SK-N-MC (cell line): Measurements from ENCODE around the gene LTO1.

Source experiments
- DNase-seq: peaks from one replicate; pipeline ENCODE4 v3.0.0-alpha.2; 2011; ENCODE audit warnings: low read depth, low spot score
- H3K27ac ChIP-seq: fragments of 200-600 bp; sonication (generic); 2 replicates; pipeline ENCODE4 v1.5.1; 2016; ENCODE audit warnings: mixed run types
- H3K36me3 ChIP-seq: fragments of 200-600 bp; sonication (generic); 2 replicates; pipeline ENCODE4 v1.6.1; 2017; ENCODE audit warnings: antibody characterized with exemption, low read length, mixed read lengths; ENCODE audit not compliant: insufficient read depth
- H3K4me3 ChIP-seq: fragments of 200-600 bp; sonication (generic); 2 replicates; pipeline ENCODE4 v1.5.1; 2016
- H3K9ac ChIP-seq: fragments of 200-600 bp; sonication (generic); 2 replicates; pipeline ENCODE4 v1.8.0; 2017; ENCODE audit warnings: mixed run types, mixed read lengths; ENCODE audit not compliant: insufficient read length
- H3K9me3 ChIP-seq: fragments of 200-600 bp; sonication (generic); 2 replicates; pipeline ENCODE4 v1.6.1; 2017; ENCODE audit warnings: low read depth, mild to moderate bottlenecking, antibody characterized with exemption, low read length, moderate library complexity, mixed read lengths
- EZH2 ChIP-seq: fragments of 200-600 bp; sonication (generic); IDR thresholded peaks from one replicate; pipeline ENCODE4 v1.6.1; 2017; ENCODE audit warnings: antibody characterized with exemption
- FOXP2 ChIP-seq: optimal IDR thresholded peaks from 2 replicates; pipeline ENCODE3; 2011; ENCODE audit warnings: mild to moderate bottlenecking, moderate library complexity; ENCODE audit not compliant: insufficient read depth; ENCODE audit errors: extremely low read length, control extremely low read depth
- POLR2AphosphoS5 ChIP-seq: IDR thresholded peaks from 2 replicates; pipeline ENCODE4 v1.6.1; 2012; ENCODE audit warnings: mild to moderate bottlenecking, low read depth, low read length, borderline replicate concordance

The LTO1 gene

GRCh38 chr11:69665669-69666068 is 9.5 kb downstream of the LTO1 start:
- peak overlapping the region; percentile 21; the same call in 1 of the 2 replicates for H3K27ac ChIP-seq
- H3K9me3 ChIP-seq, result no peaks in the 10 kb centered on the region
- no peak for TF ChIP-seq EZH2
- TF ChIP-seq FOXP2, result no peak
- no peak for TF ChIP-seq POLR2AphosphoS5

GRCh38 chr11:69664901-69665300 is 10.3 kb downstream of the LTO1 start:
- Histone ChIP-seq H3K27ac (0 out of 2 replicates have a peak overlapping the region, but pooled peaks have one; percentile 21), H3K9ac (no peak overlapping the region), H3K4me3 (no peak overlapping the region), H3K36me3 (peaks cover 16% of the 10 kb centered on the region), H3K9me3 (no peaks in the 10 kb centered on the region)
- no peak for DNase-seq
- no peak for TF ChIP-seq FOXP2
- no peak for TF ChIP-seq EZH2
- no peak for TF ChIP-seq POLR2AphosphoS5

More at GRCh38 chr11:69665669-69666068, 9.5 kb downstream of the LTO1 start:
- Histone ChIP-seq H3K36me3 (peaks cover 22% of the 10 kb centered on the region), H3K9ac (peak overlapping the region; percentile 18), H3K4me3 (no peak overlapping the region)
- DNase-seq, result no peak

GRCh38 chr11:69664103-69664775 is 10.9 kb downstream of the LTO1 start:
- no peak for DNase-seq
- TF ChIP-seq EZH2, result no peak
- no peak overlapping the region for H3K27ac ChIP-seq
- no peak overlapping the region for H3K9ac ChIP-seq
- H3K36me3 ChIP-seq, result peaks cover 10% of the 10 kb centered on the region
- no peak overlapping the region for H3K4me3 ChIP-seq
- no peaks in the 10 kb centered on the region for H3K9me3 ChIP-seq

- Histone ChIP-seq H3K4me3 (no peak overlapping the region), H3K9me3 (no peaks in the 10 kb centered on the region), H3K9ac (no peak overlapping the region), H3K27ac (peak overlapping the region; percentile 60), H3K36me3 (peaks cover 7% of the 10 kb centered on the region; the same call in 1 of the 2 replicates)
- DNase-seq, result no peak
- TF ChIP-seq EZH2 (no peak), POLR2AphosphoS5 (no peak), FOXP2 (no peak)
Measured at GRCh38 chr11:69663326-69663725, 11.8 kb downstream of the LTO1 start.

GRCh38 chr11:69662806-69663205 is 12.3 kb downstream of the LTO1 start:
- TF ChIP-seq FOXP2 (no peak), POLR2AphosphoS5 (no peak), EZH2 (no peak)
- Histone ChIP-seq H3K36me3 (peaks cover 7% of the 10 kb centered on the region; the same call in 1 of the 2 replicates), H3K27ac (peak overlapping the region; percentile 52), H3K4me3 (no peak overlapping the region), H3K9ac (no peak overlapping the region), H3K9me3 (no peaks in the 10 kb centered on the region)
- DNase-seq, result no peak

GRCh38 chr11:69662021-69662698 is 13.0 kb downstream of the LTO1 start:
- TF ChIP-seq POLR2AphosphoS5, result no peak
- TF ChIP-seq FOXP2, result no peak
- no peak for TF ChIP-seq EZH2
- H3K9ac ChIP-seq, result no peak overlapping the region
- peaks cover 7% of the 10 kb centered on the region; the same call in 1 of the 2 replicates for H3K36me3 ChIP-seq
- H3K9me3 ChIP-seq, result no peaks in the 10 kb centered on the region
- H3K27ac ChIP-seq, result peak overlapping the region; percentile 52
- no peak for DNase-seq
- no peak overlapping the region for H3K4me3 ChIP-seq

- TF ChIP-seq EZH2 (no peak), POLR2AphosphoS5 (no peak), FOXP2 (no peak)
- Histone ChIP-seq H3K27ac (no peak overlapping the region), H3K36me3 (peaks cover 2% of the 10 kb centered on the region; the same call in 1 of the 2 replicates), H3K9ac (no peak overlapping the region), H3K4me3 (no peak overlapping the region), H3K9me3 (no peaks in the 10 kb centered on the region)
- DNase-seq, result no peak
Measured at GRCh38 chr11:69661413-69661715, 13.8 kb downstream of the LTO1 start.

- Histone ChIP-seq H3K9ac (no peak overlapping the region), H3K27ac (no peak overlapping the region), H3K4me3 (no peak overlapping the region), H3K36me3 (no peaks in the 10 kb centered on the region; the same call in 1 of the 2 replicates), H3K9me3 (no peaks in the 10 kb centered on the region)
- DNase-seq, result no peak
- TF ChIP-seq FOXP2 (no peak), POLR2AphosphoS5 (no peak), EZH2 (no peak)
Measured at GRCh38 chr11:69660001-69660500, 15.1 kb downstream of the LTO1 start.

GRCh38 chr11:69659591-69659990 is 15.6 kb downstream of the LTO1 start:
- Histone ChIP-seq H3K36me3 (no peaks in the 10 kb centered on the region; the same call in 1 of the 2 replicates), H3K9me3 (no peaks in the 10 kb centered on the region), H3K27ac (no peak overlapping the region), H3K4me3 (no peak overlapping the region), H3K9ac (no peak overlapping the region)
- DNase-seq, result no peak
- TF ChIP-seq EZH2 (no peak), POLR2AphosphoS5 (no peak), FOXP2 (no peak)
